ENCODE results near the gene COX7A2.

COX7A2 gene

GRCh38 chr6:75215291-75215690 is 28.3 kb downstream of the COX7A2 start:
- in situ Hi-C loops (cut with HindIII; ENCODE audit: low sequenced_read_pairs), result no loop called here

GRCh38 chr6:75213732-75214131 is 29.9 kb downstream of the COX7A2 start:
- in situ Hi-C loops (cut with HindIII; ENCODE audit: low sequenced_read_pairs), result no loop called here
- peak; percentile 3 for TF ChIP-seq CTCF (IDR thresholded peaks at IDR 0.05; ENCODE audit: low read depth, low read length)
- H3K4me3 ChIP-seq (ENCODE audit: low read depth, low read length), result no peak overlapping the region
- no peak for DNase-seq (ENCODE audit: low read depth, low spot score)

More at GRCh38 chr6:75215291-75215690, 28.3 kb downstream of the COX7A2 start:
- DNase-seq (ENCODE audit: low read depth, low spot score), result no peak
- no peak overlapping the region for H3K4me3 ChIP-seq (ENCODE audit: low read depth, low read length)
- TF ChIP-seq CTCF (IDR thresholded peaks at IDR 0.05; ENCODE audit: low read depth, low read length), result no peak

- in situ Hi-C loops (cut with HindIII; ENCODE audit: low sequenced_read_pairs), result no loop called here
- H3K4me3 ChIP-seq (ENCODE audit: low read depth, low read length), result no peak overlapping the region
- DNase-seq (ENCODE audit: low read depth, low spot score), result no peak
- no peak for TF ChIP-seq CTCF (IDR thresholded peaks at IDR 0.05; ENCODE audit: low read depth, low read length)
These were observed 30.5 kb downstream of the COX7A2 start for GRCh38 chr6:75213112-75213511.

- in situ Hi-C loops (cut with HindIII; ENCODE audit: low sequenced_read_pairs), result no loop called here
These were observed 31.5 kb downstream of the COX7A2 start for GRCh38 chr6:75211920-75212590.

GRCh38 chr6:75210885-75211739 is 32.5 kb downstream of the COX7A2 start:
- H3K4me3 ChIP-seq (ENCODE audit: low read depth, low read length), result no peak overlapping the region
- DNase-seq (ENCODE audit: low read depth, low spot score), result peak; percentile 77
- peak; percentile 71 for TF ChIP-seq CTCF (IDR thresholded peaks at IDR 0.05; ENCODE audit: low read depth, low read length)
- in situ Hi-C loops (cut with HindIII; ENCODE audit: low sequenced_read_pairs), result no loop called here

More at GRCh38 chr6:75211920-75212590, 31.5 kb downstream of the COX7A2 start:
- no peak overlapping the region for H3K4me3 ChIP-seq (ENCODE audit: low read depth, low read length)
- no peak for DNase-seq (ENCODE audit: low read depth, low spot score)
- no peak for TF ChIP-seq CTCF (IDR thresholded peaks at IDR 0.05; ENCODE audit: low read depth, low read length)

GRCh38 chr6:75209184-75209723 is 34.3 kb downstream of the COX7A2 start:
- in situ Hi-C loops (cut with HindIII; ENCODE audit: low sequenced_read_pairs), result no loop called here
- DNase-seq (ENCODE audit: low read depth, low spot score), result no peak
- TF ChIP-seq CTCF (IDR thresholded peaks at IDR 0.05; ENCODE audit: low read depth, low read length), result no peak
- H3K4me3 ChIP-seq (ENCODE audit: low read depth, low read length), result no peak overlapping the region

Data from astrocyte of the spinal cord (primary cell).